ENCODE measurements around the gene PTPRM. TPM values are rescaled to one million over a fixed set of nuclear protein-coding genes. Genes with fewer than 3 reads are reported as not detected.
A peak's percentile ranks its signal among the peaks of the same experiment; 100 is the strongest.

Gene PTPRM
- total and polyA plus RNA-seq, 2 of the 4 experiments (the other 2 are of a cell fraction) = 28.3 to 51.2 TPM

DNA sequence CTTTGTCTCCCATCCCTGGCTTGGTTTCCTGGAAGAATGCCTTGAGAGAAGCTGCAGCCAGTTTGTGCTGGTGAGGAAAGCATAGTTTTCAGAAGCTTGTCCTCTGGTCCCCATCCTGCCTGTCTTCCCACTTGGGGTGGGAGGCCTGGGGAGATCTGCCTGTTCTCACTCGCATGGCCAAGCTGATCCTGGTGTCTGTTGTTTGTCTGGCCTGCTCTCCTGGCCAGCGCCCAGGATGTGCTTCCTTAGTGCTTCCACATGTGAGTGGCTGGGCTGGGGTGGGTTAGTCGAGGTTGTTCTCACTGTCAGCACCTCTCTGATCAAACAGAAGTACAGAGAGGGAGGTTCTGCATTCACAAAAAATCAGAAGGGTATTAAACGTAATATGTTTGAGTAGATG, 49.5 kb downstream of the PTPRM start:
- Histone ChIP-seq H2BK15ac (ENCODE audit: low read depth, low read length) (peak overlapping the region; percentile 20; the same call in 1 of the 3 replicates), H3K4me3 (ENCODE audit: insufficient read depth, low read depth, low read length) (no peak overlapping the region), H2BK120ac (ENCODE audit: low read depth, low read length) (no peak overlapping the region; the same call in 1 of the 2 replicates), H3K4ac (ENCODE audit: low read depth, low read length) (peak overlapping the region; percentile 51), H3K9ac (ENCODE audit: low read depth, low read length) (no peak overlapping the region), H4K5ac (ENCODE audit: low read depth, low read length) (no peak overlapping the region), H2BK20ac (ENCODE audit: low read depth, low read length) (peak overlapping the region; percentile 7; the same call in 1 of the 2 replicates), H2AK9ac (replicated peaks; ENCODE audit: low read depth, low read length, poor library complexity) (peak overlapping the region; percentile 76), H2AK5ac (ENCODE audit: low read depth, low read length) (peak overlapping the region; percentile 13; the same call in 1 of the 2 replicates), H3K79me1 (ENCODE audit: low read depth in 1 of 2, low read length in 2 of 2) (peaks cover 39 to 48% of the 10 kb centered on the region in 2 experiments), H3K9me1 (ENCODE audit: insufficient read depth, low read length) (peaks cover 2% of the 10 kb centered on the region; the same call in 1 of the 2 replicates), H3K4me2 (ENCODE audit: low read depth, low read length) (no peak overlapping the region), H4K8ac (ENCODE audit: low read depth in 2 of 2, low read length in 2 of 2) (no peak overlapping the region), H4K20me1 (ENCODE audit: insufficient read depth, low read length) (peaks cover 10% of the 10 kb centered on the region; the same call in 1 of the 2 replicates), H3K27ac (ENCODE audit: insufficient read depth, low read length) (no peak overlapping the region), H3K23ac (ENCODE audit: low read depth, low read length) (no peak overlapping the region; the same call in 1 of the 2 replicates), H3K4me1 (ENCODE audit: control insufficient read depth, insufficient read depth, low read length) (peaks cover 13% of the 10 kb centered on the region), H3K9me3 (ENCODE audit: control insufficient read depth, insufficient read depth, low read length) (no peaks in the 10 kb centered on the region), H3K14ac (replicated peaks; ENCODE audit: low read depth, low read length) (peak overlapping the region; percentile 44), H3K18ac (ENCODE audit: low read depth, low read length) (no peak overlapping the region; the same call in 1 of the 2 replicates), H2AFZ (replicated peaks; ENCODE audit: low read length, poor library complexity) (peak overlapping the region; percentile 47), H4K91ac (ENCODE audit: insufficient read depth, low read depth, low read length) (0 out of 2 replicates have a peak overlapping the region, but pooled peaks have one; percentile 14), H2BK5ac (ENCODE audit: low read depth, low read length, poor library complexity, severe bottlenecking) (no peak overlapping the region), H3K27me3 (ENCODE audit: control insufficient read depth, insufficient read depth, low read length) (no peaks in the 10 kb centered on the region), H3K56ac (ENCODE audit: extremely low read depth, insufficient read depth, low read length) (no peak overlapping the region), H3K36me3 (ENCODE audit: control insufficient read depth, insufficient read depth, low read length) (no peaks in the 10 kb centered on the region)
- WGBS, 2 experiments (ENCODE audit: extremely low coverage in 2 of 2, insufficient read length in 1 of 2) = no CpG with 5 or more reads among the region's 4 CpGs
- intact Hi-C loops (cut with micrococcal nuclease) = loop anchor here (5.0 kb wide), 1 partner anchor 39 kb away; no protein-coding TSS in a partner anchor
- in situ Hi-C loops (cut with MboI; ENCODE audit: low sequenced_read_pairs) = no loop called here
- BruUV-seq (replicated peaks) = no TSS peak
- ATAC-seq (ENCODE audit: low read depth) (no peak), DNase-seq (no peak)
- TF ChIP-seq, protein P1, sequence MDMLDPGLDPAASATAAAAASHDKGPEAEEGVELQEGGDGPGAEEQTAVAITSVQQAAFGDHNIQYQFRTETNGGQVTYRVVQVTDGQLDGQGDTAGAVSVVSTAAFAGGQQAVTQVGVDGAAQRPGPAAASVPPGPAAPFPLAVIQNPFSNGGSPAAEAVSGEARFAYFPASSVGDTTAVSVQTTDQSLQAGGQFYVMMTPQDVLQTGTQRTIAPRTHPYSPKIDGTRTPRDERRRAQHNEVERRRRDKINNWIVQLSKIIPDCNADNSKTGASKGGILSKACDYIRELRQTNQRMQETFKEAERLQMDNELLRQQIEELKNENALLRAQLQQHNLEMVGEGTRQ (IDR thresholded peaks at IDR 0.05; ENCODE audit: low read depth, low read length) = no peak
- TF ChIP-seq BHLHE40 (IDR thresholded peaks at IDR 0.05; ENCODE audit: low read depth, low read length) (no peak), POLR2A (IDR thresholded peaks at IDR 0.05; ENCODE audit: low read depth, low read length) (no peak), MXI1 (IDR thresholded peaks at IDR 0.05; ENCODE audit: borderline replicate concordance, low read depth, low read length) (no peak), NFE2L2 (IDR thresholded peaks at IDR 0.05; ENCODE audit: low read depth, low read length) (no peak), FOS (IDR thresholded peaks at IDR 0.05; ENCODE audit: low read depth, low read length) (no peak), CHD1 (IDR thresholded peaks at IDR 0.05; ENCODE audit: low read depth, low read length) (no peak), MAZ (IDR thresholded peaks at IDR 0.05; ENCODE audit: borderline replicate concordance, low read depth, low read length) (no peak), SMC3 (IDR thresholded peaks at IDR 0.05; ENCODE audit: low read depth, low read length) (no peak), CEBPB (IDR thresholded peaks at IDR 0.05; ENCODE audit: low read depth, low read length) (no peak), RCOR1 (IDR thresholded peaks at IDR 0.05; ENCODE audit: insufficient replicate concordance, low read length) (no peak), RFX5 (IDR thresholded peaks at IDR 0.05; ENCODE audit: low read depth, low read length) (no peak)
- TF ChIP-seq, protein P2, sequence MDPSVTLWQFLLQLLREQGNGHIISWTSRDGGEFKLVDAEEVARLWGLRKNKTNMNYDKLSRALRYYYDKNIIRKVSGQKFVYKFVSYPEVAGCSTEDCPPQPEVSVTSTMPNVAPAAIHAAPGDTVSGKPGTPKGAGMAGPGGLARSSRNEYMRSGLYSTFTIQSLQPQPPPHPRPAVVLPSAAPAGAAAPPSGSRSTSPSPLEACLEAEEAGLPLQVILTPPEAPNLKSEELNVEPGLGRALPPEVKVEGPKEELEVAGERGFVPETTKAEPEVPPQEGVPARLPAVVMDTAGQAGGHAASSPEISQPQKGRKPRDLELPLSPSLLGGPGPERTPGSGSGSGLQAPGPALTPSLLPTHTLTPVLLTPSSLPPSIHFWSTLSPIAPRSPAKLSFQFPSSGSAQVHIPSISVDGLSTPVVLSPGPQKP (IDR thresholded peaks at IDR 0.05; ENCODE audit: borderline replicate concordance, low read depth, low read length) = no peak
- TF ChIP-seq, protein P3, sequence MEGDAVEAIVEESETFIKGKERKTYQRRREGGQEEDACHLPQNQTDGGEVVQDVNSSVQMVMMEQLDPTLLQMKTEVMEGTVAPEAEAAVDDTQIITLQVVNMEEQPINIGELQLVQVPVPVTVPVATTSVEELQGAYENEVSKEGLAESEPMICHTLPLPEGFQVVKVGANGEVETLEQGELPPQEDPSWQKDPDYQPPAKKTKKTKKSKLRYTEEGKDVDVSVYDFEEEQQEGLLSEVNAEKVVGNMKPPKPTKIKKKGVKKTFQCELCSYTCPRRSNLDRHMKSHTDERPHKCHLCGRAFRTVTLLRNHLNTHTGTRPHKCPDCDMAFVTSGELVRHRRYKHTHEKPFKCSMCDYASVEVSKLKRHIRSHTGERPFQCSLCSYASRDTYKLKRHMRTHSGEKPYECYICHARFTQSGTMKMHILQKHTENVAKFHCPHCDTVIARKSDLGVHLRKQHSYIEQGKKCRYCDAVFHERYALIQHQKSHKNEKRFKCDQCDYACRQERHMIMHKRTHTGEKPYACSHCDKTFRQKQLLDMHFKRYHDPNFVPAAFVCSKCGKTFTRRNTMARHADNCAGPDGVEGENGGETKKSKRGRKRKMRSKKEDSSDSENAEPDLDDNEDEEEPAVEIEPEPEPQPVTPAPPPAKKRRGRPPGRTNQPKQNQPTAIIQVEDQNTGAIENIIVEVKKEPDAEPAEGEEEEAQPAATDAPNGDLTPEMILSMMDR (conservative IDR thresholded peaks at IDR 0.05; ENCODE audit: low read depth, low read length) = no peak
- POLR2A ChIA-PET (ENCODE audit: unreplicated experiment) = no interaction called here
- dilution Hi-C loops (cut with HindIII; ENCODE audit: low sequenced_read_pairs, unreplicated experiment) = no loop called here
- CTCF ChIA-PET = interaction anchor here (0.6 to 1.5 kb wide), 2 partner anchors 8 to 167 kb away, joined by 3 read pairs; no protein-coding TSS in a partner anchor
